ENCODE measurements around the gene VPS41. TPM values are rescaled to one million over a fixed set of nuclear protein-coding genes. Genes with fewer than 3 reads are reported as not detected.

The VPS41 gene
- total and polyA plus RNA-seq, 10 donors, result 11.2 to 97.4 (median 66.2) TPM

DNA sequence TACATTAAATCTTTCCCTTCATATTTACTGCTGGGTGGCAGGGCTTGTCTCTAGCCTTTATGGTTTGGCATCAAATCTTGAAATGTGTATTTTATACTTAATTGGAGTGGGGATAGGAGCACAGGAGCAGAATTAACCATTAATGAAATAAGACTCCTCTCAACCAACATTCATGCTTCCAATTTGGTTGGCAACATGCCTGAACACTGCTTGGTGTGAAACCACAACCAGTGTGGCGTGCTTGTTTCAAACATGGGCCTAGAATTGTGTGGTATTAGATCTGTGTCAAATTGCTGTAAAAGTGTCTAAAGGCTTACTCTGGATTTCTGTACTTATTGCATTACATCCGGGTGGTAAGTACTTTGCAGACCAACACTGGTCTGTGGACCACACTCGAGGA is 25.1 kb upstream of the VPS41 start:
- 81 to 94% (median 91%) methylated on average over 3 of the region's 3 CpGs for WGBS, 5 donors
- Histone ChIP-seq H3K9me3 (no peaks in the 10 kb centered on the region), H3K4me3 (no peak overlapping the region), H3K27me3 (replicated peaks in 1 of 7) (no peaks in the 10 kb centered on the region), H3K4me1 (no peaks in the 10 kb centered on the region), H3K36me3 (no peaks in the 10 kb centered on the region), H3K27ac (no peak overlapping the region)
- DNase-seq, result no peak
- TF ChIP-seq, protein P1, sequence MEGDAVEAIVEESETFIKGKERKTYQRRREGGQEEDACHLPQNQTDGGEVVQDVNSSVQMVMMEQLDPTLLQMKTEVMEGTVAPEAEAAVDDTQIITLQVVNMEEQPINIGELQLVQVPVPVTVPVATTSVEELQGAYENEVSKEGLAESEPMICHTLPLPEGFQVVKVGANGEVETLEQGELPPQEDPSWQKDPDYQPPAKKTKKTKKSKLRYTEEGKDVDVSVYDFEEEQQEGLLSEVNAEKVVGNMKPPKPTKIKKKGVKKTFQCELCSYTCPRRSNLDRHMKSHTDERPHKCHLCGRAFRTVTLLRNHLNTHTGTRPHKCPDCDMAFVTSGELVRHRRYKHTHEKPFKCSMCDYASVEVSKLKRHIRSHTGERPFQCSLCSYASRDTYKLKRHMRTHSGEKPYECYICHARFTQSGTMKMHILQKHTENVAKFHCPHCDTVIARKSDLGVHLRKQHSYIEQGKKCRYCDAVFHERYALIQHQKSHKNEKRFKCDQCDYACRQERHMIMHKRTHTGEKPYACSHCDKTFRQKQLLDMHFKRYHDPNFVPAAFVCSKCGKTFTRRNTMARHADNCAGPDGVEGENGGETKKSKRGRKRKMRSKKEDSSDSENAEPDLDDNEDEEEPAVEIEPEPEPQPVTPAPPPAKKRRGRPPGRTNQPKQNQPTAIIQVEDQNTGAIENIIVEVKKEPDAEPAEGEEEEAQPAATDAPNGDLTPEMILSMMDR (IDR thresholded peaks at IDR 0.05 in 8 of 11, conservative IDR thresholded peaks at IDR 0.05 in 3 of 11), result no peak
- intact Hi-C loops (cut with DNase I; ENCODE audit: low total_unique reads), result no loop called here

GRCh38 chr7:38932509-38933168 is 23.6 kb upstream of the VPS41 start:
- H3K36me3 ChIP-seq, result no peaks in the 10 kb centered on the region
- no peak overlapping the region for H3K27ac ChIP-seq
- no peaks in the 10 kb centered on the region for H3K9me3 ChIP-seq
- 32 to 39% (median 35%) methylated on average over 6 of the region's 6 CpGs for WGBS, 5 donors
- intact Hi-C loops (cut with DNase I; ENCODE audit: low total_unique reads), result no loop called here
- peak; percentile 76 for DNase-seq
- H3K4me3 ChIP-seq, result no peak overlapping the region
- TF ChIP-seq POLR2AphosphoS5 (IDR thresholded peaks at IDR 0.05) (no peak), POLR2A (IDR thresholded peaks at IDR 0.05) (no peak)
- TF ChIP-seq, protein P1 (IDR thresholded peaks at IDR 0.05 in 8 of 11, conservative IDR thresholded peaks at IDR 0.05 in 3 of 11), result peak in 9 of 11 experiments; percentile 30 to 75 (median 66)
- no peaks in the 10 kb centered on the region for H3K4me1 ChIP-seq
- H3K27me3 ChIP-seq (replicated peaks in 1 of 7), result no peaks in the 10 kb centered on the region

DNA sequence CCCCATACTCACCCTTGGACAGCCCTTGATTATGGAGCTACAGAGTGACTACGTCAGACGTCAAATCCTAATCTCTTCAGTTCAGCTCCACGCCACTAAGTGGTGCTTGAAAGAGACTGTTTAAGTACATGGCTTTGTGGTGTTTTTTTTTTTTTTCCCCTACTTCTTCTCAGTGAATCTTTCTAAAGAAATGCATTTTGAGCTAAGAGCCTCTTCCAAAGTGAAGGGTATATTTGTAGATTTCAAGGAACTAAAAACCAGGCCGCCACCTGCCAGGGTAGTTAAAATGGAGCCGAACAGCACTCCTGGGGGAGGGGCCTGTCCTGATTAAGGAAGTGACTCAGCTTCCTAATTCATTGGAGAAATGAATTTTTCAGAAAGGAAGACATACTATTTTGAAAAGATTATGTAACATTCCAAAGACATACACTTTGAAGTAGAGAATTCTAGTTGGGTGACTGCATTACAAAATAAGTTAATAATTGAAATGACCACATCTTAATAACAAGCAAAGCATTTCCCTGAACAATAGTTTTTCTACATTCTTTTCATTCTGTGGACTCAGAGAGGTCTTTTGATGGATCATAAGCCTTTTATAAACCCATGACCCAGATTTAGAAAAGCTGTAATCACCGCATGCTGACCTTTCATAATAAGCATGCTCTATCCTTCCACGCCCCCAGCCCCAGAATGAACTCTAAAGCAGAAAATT is 20.6 kb upstream of the VPS41 start:
- TF ChIP-seq POLR2A (IDR thresholded peaks at IDR 0.05), result no peak
- Histone ChIP-seq H3K4me1 (no peaks in the 10 kb centered on the region), H3K9me3 (no peaks in the 10 kb centered on the region), H3K4me3 (no peak overlapping the region), H3K27me3 (replicated peaks in 1 of 7) (no peaks in the 10 kb centered on the region), H3K27ac (no peak overlapping the region), H3K36me3 (no peaks in the 10 kb centered on the region)
- intact Hi-C loops (cut with DNase I; ENCODE audit: low total_unique reads), result no loop called here
- 79 to 83% (median 80%) methylated on average over 7 of the region's 7 CpGs for WGBS, 5 donors
- no peak for DNase-seq

- Histone ChIP-seq H3K27ac (no peak overlapping the region), H3K4me3 (no peak overlapping the region), H3K36me3 (no peaks in the 10 kb centered on the region), H3K27me3 (replicated peaks in 1 of 7) (no peaks in the 10 kb centered on the region), H3K9me3 (no peaks in the 10 kb centered on the region), H3K4me1 (no peaks in the 10 kb centered on the region)
- no peak for TF ChIP-seq POLR2AphosphoS5 (IDR thresholded peaks at IDR 0.05)
- TF ChIP-seq, protein P1 (IDR thresholded peaks at IDR 0.05 in 8 of 11, conservative IDR thresholded peaks at IDR 0.05 in 3 of 11), result no peak
- no peak for TF ChIP-seq POLR2A (IDR thresholded peaks at IDR 0.05)
- DNase-seq, result no peak
- intact Hi-C loops (cut with DNase I; ENCODE audit: low total_unique reads), result no loop called here
- 82 to 92% (median 84%) methylated on average over 3 of the region's 3 CpGs for WGBS, 5 donors
Measured at GRCh38 chr7:38928506-38928905, 19.5 kb upstream of the VPS41 start.
